Inflammatory macrophage treated with lipopolysaccharide for 4 hours (primary cell): ENCODE measurements around the gene SEMA3F.
"Not testable (repeated sequence)": the region's sequence is repeated elsewhere in the genome, so short reads cannot be mapped to it uniquely, and the experiment has no call there.

Experiments
- DNase-seq: peaks from one replicate; pipeline ENCODE4 v3.0.0-alpha.2; 2020

SEMA3F gene

GRCh38 chr3:50215529-50215928 is 60.4 kb downstream of the SEMA3F start:
- no peak for DNase-seq

- DNase-seq = no peak
These were observed 62.6 kb downstream of the SEMA3F start for GRCh38 chr3:50217681-50218080.

GRCh38 chr3:50218448-50218847 is 63.3 kb downstream of the SEMA3F start:
- no peak for DNase-seq

DNA sequence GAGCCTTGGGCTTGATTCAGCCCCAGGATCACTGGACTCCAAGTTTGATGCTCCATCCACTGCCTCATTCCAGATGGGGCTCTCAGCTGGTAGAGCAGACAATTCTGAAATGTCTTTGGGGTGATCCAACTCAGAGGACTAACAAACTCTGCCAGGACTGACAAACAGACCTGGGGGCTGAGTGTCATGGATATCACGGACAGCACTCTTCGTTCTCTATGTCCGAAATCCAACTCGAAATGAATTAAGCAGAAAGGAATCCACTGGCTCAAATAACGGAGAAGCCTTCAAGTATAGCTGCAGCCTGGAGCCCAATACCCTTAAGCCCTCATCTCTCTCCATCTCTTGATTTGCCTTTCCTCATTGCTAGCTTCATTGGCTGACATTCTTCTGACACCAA is 64.2 kb downstream of the SEMA3F start:
- no peak for DNase-seq

DNA sequence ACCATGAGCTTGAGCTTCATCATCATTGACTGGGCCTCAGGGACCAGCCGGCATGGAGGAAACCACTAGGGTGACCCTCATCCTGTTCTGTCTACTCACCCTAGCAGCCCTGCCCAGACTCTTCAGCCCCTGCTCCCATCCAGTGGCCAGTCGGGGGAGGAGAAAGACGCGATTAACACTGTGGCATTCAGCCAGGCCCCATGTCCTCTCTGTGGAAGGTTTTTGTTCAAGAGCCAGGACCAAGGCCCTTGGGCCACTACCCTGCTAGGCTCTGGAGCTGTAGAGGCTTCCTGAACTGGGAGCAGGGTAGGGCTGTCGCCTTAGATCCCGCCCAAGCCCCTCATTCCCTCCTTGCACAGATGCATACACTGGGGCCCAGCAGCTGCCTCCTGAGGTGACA is 65.0 kb downstream of the SEMA3F start:
- no peak for DNase-seq

DNA sequence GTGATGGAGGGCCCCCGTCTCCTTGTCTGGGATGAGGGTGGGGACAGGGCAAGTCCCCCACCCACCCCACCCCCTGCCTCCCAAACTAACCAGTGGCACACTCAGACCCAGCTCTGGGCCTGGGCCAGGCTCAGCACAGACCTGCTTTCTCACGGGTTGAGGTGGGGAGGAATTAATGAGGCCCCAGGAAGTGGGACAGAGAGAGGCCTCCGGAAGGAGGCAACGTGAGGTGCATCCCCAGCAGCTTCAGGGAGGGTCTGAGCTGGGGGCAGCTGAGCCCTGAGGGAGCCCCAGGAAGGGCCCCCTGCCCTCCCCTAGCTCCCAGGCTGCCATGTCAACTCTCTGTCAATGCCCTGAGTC is 65.9 kb downstream of the SEMA3F start:
- no peak for DNase-seq

DNA sequence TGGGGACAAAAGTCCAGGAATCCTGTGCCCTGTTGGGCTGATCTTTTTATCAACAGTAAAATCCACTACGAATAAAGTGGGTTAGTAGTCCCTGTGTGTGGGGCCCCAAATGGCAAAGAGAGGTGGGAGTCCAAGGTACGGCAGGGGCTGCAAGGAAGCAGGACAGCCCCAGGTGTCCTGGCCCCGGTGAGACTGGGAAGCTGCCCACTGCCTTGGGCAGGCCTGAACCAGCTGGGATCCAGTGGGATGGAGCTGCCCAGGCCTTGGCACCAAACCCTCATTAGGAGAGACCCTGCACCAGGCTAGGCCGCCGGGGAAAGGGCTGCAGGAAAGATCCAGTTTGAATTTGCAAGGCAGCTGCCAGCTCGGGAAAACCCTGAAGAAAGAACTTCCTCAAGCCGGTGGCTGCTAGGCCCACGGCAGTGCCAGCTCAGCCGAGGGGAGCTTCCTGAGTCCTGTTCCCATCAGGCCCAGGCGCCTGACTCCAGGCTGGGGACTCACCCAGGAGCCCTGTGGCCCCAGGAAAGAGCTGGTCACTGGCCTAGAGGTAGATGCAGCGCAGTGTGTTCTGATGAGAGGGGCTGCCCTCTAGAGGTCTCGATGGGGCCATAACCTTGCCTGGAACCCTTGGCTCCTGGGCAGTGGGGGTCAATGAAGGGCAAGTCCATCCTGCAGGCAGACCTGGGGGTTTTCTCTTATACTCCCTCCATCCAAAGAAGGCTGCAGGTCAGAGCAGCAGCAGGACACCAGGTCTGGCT is 66.5 kb downstream of the SEMA3F start:
- DNase-seq = peak; percentile 44

DNA sequence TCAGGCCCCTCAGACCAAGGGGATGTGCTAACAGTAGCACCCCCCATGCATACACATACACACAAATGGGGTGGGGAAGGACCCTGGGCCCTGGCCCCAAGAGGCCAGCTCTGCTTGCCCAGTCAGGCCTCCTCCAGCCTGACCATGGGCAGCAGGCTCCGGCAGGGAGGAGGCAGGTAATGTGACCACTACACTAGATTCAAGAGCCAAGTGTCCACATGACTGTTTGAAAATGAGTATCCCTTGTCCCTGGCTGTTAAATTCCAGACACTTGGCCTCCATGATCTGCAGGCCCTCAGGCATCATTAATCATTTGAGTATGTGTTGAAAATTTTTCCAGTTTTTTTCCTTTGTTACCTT is 67.0 kb downstream of the SEMA3F start:
- no peak for DNase-seq

DNA sequence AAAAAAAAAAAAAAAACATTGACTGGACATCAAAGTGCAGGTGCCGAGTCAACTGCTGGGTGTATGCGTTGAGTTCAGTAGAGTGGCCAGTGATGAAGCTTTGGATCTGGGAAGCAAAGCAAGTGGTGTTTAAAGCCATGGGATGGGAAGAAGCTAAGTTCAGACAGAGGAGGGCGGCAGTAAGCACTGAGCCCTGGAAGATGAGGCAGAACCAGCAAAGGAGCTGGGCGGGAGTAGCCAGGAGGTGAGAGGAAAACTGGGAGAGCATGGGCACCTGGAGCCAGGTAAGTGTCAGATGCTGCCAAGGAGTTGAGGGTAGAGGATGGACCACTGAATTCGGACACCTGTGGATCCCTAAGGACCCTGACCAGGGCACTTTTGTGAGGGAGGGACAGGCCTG is 69.5 kb downstream of the SEMA3F start:
- DNase-seq = no peak

DNA sequence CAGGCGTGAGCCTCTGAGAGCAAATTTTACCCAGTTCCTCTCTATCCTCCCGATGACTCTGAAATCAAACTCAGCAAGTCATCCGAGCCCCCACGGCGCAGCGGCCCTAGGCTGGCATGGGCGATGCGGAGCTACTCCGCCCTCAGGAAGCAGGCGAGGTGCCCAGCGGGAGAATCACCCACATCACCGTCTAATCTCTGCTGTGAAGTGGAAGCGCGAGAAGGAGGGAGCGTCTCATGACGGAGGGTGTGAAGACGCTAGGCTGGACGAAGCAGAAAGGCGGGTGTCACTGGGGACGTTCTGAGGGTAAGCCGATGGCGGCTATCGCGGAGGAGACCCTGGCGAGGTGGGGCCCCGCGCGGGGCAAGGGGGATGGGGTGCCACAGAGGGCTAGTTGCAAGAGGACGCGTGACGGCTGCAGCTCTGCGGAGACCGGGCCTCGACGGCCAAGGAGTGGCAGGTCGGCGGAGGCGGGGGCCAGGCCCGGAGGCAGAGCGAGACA is 71.8 kb downstream of the SEMA3F start:
- peak; percentile 38 for DNase-seq

- DNase-seq = peak; percentile 87
These were observed 72.5 kb downstream of the SEMA3F start for GRCh38 chr3:50227390-50228183.

GRCh38 chr3:50228184-50228763 is 73.2 kb downstream of the SEMA3F start:
- not testable (repeated sequence) for DNase-seq

DNA sequence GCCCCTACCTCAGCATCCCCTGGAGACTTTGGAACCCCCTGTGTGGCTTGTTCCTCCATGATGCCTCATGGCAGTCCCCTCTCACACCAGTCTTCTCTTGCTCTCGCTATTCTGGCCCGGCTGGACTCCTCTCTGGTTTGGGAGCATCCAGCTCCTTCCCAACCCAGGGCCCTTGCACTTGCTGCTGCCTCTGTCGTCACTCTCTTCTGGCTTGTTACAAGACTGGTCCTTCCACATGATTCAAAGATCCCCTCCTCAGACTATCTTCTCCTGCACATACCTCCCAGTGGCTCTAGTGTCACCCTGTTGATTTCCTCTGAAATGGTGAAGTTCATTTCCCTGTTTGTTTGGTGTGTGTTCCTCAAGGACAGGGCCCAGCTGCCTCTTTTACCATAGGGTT is 74.4 kb downstream of the SEMA3F start:
- no peak for DNase-seq

DNA sequence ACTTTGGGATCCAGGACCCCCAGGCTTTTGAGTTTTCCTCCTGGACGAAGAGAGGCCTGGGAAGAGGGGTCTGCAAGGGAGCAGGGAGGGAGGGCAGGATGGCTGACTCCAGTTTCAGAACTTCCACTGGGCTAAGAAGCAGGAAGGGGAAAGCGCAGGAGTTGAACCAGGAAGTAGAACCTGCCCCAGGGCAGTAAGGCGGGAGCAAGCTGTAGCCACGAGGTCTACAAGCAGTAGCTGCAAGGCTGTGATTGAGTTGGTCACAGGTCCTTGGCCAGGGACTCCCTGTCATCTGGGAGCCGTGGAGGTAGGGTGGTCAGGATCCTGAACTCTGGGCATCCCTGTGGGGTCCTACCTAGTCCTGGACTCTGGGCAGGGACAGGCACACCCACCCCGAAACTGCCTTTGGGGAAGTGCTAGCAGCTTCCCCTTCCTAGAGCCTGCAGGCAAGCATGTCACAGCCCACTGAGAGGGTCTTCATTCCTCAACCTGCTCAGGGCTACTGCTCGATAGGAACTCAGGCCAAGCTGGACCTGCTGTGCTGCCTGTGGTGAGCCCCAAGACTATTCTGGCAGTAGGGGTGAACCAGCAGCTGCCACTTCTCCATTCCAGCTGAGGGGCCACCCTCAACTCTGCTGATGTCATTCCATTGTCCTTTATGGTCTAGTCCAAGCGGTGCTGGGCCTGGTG is 75.1 kb downstream of the SEMA3F start:
- DNase-seq = peak; percentile 62

DNA sequence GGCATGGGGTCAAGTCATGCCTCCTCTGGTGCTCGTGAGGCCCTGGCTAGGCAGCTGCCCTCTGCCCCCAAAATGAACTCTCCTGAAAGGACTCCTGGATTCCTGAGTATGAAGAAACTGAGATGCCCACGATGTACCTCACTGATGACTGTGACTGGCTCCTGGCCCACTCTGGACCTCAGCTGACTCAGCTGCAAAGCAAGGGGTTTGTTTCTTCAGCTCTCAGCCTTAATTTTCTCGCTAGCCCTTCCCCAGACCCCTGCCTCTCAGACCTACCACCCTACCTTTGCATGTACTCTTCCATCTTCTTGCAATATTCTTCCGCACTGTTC is 75.6 kb downstream of the SEMA3F start:
- DNase-seq = no peak

GRCh38 chr3:50231581-50231980 is 76.5 kb downstream of the SEMA3F start:
- DNase-seq = no peak

GRCh38 chr3:50232303-50232702 is 77.2 kb downstream of the SEMA3F start:
- DNase-seq = no peak

DNA sequence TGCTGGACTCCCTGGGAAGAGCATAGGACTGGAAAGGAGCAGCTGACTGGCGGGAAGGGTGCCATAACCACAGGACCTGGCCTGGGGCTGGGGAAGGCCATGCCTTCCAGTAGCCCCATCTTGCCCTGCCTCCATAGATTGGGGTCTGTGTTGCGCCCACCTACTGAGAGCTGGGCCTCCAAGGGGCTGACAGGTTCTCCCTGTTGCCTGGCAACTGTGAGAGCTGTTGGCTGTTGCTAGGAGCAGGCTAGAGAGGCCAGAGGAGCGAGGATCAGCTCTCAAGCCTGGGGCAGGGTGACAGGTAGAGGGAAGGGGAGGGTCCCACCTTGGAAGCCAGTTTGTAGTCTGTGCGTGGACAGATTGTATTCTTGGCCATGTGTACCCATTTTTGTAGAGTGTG is 78.1 kb downstream of the SEMA3F start:
- DNase-seq = no peak

GRCh38 chr3:50235716-50236483 is 80.8 kb downstream of the SEMA3F start, which contains the start of gene GNAI2:
GNAI2 (plus strand) TSS chr3:50236204; CDS start chr3:50236336, 132 bp downstream.
- peak; percentile 99 for DNase-seq

DNA sequence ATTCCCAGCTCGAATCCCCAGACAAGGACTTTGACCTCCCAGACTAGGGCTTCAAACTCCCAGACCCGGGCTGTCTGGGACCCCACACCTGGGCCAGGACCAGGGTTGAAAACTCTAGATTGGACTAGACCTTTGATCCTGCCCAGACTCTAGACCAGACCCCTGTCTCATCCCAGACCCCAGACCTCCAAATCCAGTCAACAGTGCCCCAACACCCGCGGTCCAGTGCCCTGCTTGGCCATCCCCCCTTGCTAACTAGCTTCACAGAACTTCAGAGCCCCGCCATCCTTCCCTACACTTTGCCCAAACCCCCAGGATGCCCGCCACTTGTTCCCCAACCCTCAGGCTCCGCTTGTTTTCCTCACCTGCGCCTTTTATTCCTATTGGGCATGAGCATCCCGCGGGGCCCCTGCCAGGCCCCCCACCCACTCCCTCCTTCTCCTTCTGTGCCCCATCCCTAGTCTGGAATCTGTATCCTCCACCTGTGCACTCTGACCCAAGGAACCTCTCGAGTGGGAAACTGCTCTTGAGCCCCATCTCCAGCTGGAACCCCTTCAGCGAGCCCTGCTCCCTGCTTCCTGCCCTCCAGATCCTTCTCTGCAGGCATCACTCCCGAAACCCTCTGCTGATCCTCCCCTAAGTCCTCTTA is 81.5 kb downstream of the SEMA3F start:
- DNase-seq = no peak

DNA sequence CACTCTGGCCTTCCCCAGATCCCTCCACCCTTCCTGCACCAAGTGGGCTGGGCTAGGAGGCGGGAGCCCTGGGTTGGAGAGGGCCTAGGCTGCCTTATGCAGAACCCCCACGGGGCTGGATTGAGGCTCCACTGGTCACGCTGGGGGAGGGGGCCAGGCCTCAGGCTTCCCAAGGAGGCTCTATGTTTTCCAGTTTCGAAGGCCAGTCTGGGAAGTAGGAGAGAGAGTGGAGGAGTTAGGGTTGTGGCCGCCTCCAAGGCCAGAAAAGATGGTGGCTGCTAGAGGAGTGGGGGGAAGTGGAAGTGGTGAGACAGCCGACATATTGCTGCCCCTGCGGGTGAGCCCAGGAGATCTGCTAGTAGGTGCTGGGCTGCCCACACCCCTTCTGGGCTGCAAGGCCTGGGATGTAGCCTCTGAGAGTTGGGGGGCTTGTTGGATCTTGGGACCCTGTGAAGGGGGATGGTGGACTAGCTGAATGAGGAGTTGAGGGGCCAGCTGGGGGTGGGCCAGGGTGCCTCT is 82.1 kb downstream of the SEMA3F start:
- peak; percentile 44 for DNase-seq
